GM12875 (cell line): ENCODE results near the gene COL28A1.
"Not testable (repeated sequence)": the region's sequence is repeated elsewhere in the genome, so short reads cannot be mapped to it uniquely, and the experiment has no call there.

ENCODE experiments used
- H3K4me3 ChIP-seq: one replicate; pipeline ENCODE4 v1.5.1; 2011; ENCODE audit warnings: low read depth, low read length, control low read depth
- CTCF ChIP-seq: IDR thresholded peaks from 2 replicates; pipeline ENCODE4 v1.5.1; 2011; ENCODE audit warnings: low read depth, mild to moderate bottlenecking, control low read depth, inconsistent platforms, low read length, moderate library complexity, borderline replicate concordance; ENCODE audit not compliant: insufficient read depth

Gene COL28A1

GRCh38 chr7:7408001-7408770, 127.5 kb downstream of the COL28A1 start:
- no peak for TF ChIP-seq CTCF
- H3K4me3 ChIP-seq, result no peak overlapping the region

GRCh38 chr7:7405461-7405860, 130.2 kb downstream of the COL28A1 start:
- no peak overlapping the region for H3K4me3 ChIP-seq
- TF ChIP-seq CTCF, result no peak

DNA sequence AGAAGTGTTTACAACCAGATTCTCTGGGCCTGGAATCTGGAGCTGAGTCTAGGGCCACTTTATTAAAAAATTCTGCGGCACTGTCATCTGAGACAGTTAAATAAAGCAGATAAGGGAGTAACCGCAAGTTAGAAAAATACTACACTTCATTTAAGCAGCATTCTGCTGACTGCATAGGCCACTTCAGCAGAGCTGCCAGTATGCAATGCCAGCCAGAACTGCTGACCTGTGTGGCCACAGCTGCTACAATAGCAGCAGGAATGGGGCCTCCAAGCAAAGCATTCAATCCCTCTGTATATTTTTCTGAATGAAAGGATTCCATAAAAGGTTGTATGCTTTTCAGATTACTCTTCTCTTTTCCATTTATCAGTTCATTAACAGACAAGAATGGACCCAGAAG, 136.0 kb downstream of the COL28A1 start:
- no peak overlapping the region for H3K4me3 ChIP-seq
- TF ChIP-seq CTCF, result no peak

- TF ChIP-seq CTCF, result no peak
- no peak overlapping the region for H3K4me3 ChIP-seq
Measured at GRCh38 chr7:7395785-7396184, 139.9 kb downstream of the COL28A1 start.

GRCh38 chr7:7388164-7388563, 147.5 kb downstream of the COL28A1 start:
- H3K4me3 ChIP-seq, result not testable (repeated sequence)

DNA sequence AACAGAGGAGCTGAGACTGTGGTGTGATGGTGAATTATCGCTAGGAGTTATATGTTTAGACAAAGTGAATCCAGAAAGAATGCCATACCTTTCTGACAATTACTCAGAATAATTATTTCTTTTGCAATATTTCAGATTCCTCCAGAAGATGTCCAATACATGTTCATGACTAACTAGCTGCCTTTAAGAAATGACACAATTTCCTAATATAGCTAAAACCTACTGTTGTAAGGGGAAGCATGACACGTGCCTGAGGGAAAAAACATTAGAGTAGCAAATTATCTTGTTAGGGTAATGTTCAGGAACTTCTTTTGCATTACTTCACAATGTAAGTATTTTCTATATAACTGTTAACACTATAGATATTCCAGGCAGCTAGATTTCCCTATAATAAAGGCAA, 150.3 kb downstream of the COL28A1 start:
- no peak overlapping the region for H3K4me3 ChIP-seq
- no peak for TF ChIP-seq CTCF

GRCh38 chr7:7384228-7384627, 151.4 kb downstream of the COL28A1 start:
- no peak for TF ChIP-seq CTCF
- H3K4me3 ChIP-seq, result no peak overlapping the region
